ENCODE results near the gene PPME1. TPM values are rescaled to one million over a fixed set of nuclear protein-coding genes. Genes with fewer than 3 reads are reported as not detected.

The PPME1 gene
- total and polyA plus RNA-seq, 2 donors (not counting 1 experiment from before 2014, with no cell fraction given), result 11.2 to 23.6 TPM

GRCh38 chr11:74268456-74268855, 97.4 kb downstream of the PPME1 start:
- Mint-ChIP-seq H3K27ac (no peak overlapping the region), H3K4me1 (no peaks in the 10 kb centered on the region), H3K9me3 (ENCODE audit: insufficient read depth) (no peaks in the 10 kb centered on the region), H3K4me3 (no peak overlapping the region), H3K27me3 (peaks cover 47% of the 10 kb centered on the region)
- WGBS (ENCODE audit: insufficient coverage), result 69% methylated on average over 4 of the region's 4 CpGs
- ChIA-PET CTCF (interaction anchor here (3.2 kb wide), 1 partner anchor 13 kb away, joined by 14 read pairs; no protein-coding TSS in a partner anchor), POLR2A (no interaction called here)
- H3K27me3 ChIP-seq (replicated peaks in 1 of 4; ENCODE audit: control extremely low read depth in 1 of 4, control insufficient read depth in 3 of 4, insufficient read depth in 4 of 4, low read length in 3 of 4), result peaks cover 0 to 6% (median 4%) of the 10 kb centered on the region in 4 experiments
- H3K9ac ChIP-seq (ENCODE audit: low read length), result no peak overlapping the region
- H3K79me2 ChIP-seq (ENCODE audit: control insufficient read depth, insufficient read depth, low read length), result no peaks in the 10 kb centered on the region
- intact Hi-C loops (cut with micrococcal nuclease), result no loop called here
- no peak overlapping the region for H2AFZ ChIP-seq (ENCODE audit: insufficient read depth, low read depth, low read length, poor library complexity, severe bottlenecking)
- DNase-seq (no peak), ATAC-seq (ENCODE audit: low read depth) (no peak)
- H3K27ac ChIP-seq (ENCODE audit: low read length in 2 of 2), result no peak overlapping the region
- H3K36me3 ChIP-seq (replicated peaks in 1 of 2; ENCODE audit: control extremely low read depth in 1 of 2, control insufficient read depth in 1 of 2, extremely low read depth in 1 of 2, insufficient read depth in 2 of 2, low read length in 1 of 2), result no peaks in the 10 kb centered on the region
- TF ChIP-seq EZH2 (IDR thresholded peaks at IDR 0.05; ENCODE audit: borderline replicate concordance, insufficient read depth, low read depth, low read length, poor library complexity, severe bottlenecking) (no peak), CTCF (IDR thresholded peaks at IDR 0.05) (no peak)
- no peaks in the 10 kb centered on the region for H4K20me1 ChIP-seq (ENCODE audit: control insufficient read depth, insufficient read depth, low read length, poor library complexity, severe bottlenecking)
- no peak overlapping the region for H3K4me2 ChIP-seq (replicated peaks; ENCODE audit: low read depth, low read length, poor library complexity, severe bottlenecking)
- H3K4me3 ChIP-seq (ENCODE audit: control extremely low read depth in 1 of 5, extremely low read depth in 1 of 5, insufficient read depth in 1 of 5, low read depth in 2 of 5, low read length in 4 of 5), result no peak overlapping the region
- H3K9me3 ChIP-seq (ENCODE audit: control extremely low read depth in 1 of 3, control insufficient read depth in 2 of 3, insufficient read depth in 1 of 3, low read length in 2 of 3), result no peaks in the 10 kb centered on the region
- H3K4me1 ChIP-seq (ENCODE audit: control insufficient read depth in 2 of 2, insufficient read depth in 2 of 2, low read length in 2 of 2), result no peaks in the 10 kb centered on the region

GRCh38 chr11:74269161-74269811, 98.2 kb downstream of the PPME1 start:
- Histone ChIP-seq H3K9ac (ENCODE audit: low read length) (no peak overlapping the region), H3K79me2 (ENCODE audit: control insufficient read depth, insufficient read depth, low read length) (no peaks in the 10 kb centered on the region), H3K4me1 (ENCODE audit: control insufficient read depth in 2 of 2, insufficient read depth in 2 of 2, low read length in 2 of 2) (no peaks in the 10 kb centered on the region), H4K20me1 (ENCODE audit: control insufficient read depth, insufficient read depth, low read length, poor library complexity, severe bottlenecking) (no peaks in the 10 kb centered on the region), H3K4me3 (ENCODE audit: control extremely low read depth in 1 of 5, extremely low read depth in 1 of 5, insufficient read depth in 1 of 5, low read depth in 2 of 5, low read length in 4 of 5) (no peak overlapping the region), H2AFZ (ENCODE audit: insufficient read depth, low read depth, low read length, poor library complexity, severe bottlenecking) (no peak overlapping the region), H3K27ac (ENCODE audit: low read length in 2 of 2) (no peak overlapping the region), H3K27me3 (replicated peaks in 1 of 4; ENCODE audit: control extremely low read depth in 1 of 4, control insufficient read depth in 3 of 4, insufficient read depth in 4 of 4, low read length in 3 of 4) (peaks cover 0 to 6% (median 4%) of the 10 kb centered on the region in 4 experiments), H3K4me2 (replicated peaks; ENCODE audit: low read depth, low read length, poor library complexity, severe bottlenecking) (no peak overlapping the region), H3K9me3 (ENCODE audit: control extremely low read depth in 1 of 3, control insufficient read depth in 2 of 3, insufficient read depth in 1 of 3, low read length in 2 of 3) (no peaks in the 10 kb centered on the region), H3K36me3 (replicated peaks in 1 of 2; ENCODE audit: control extremely low read depth in 1 of 2, control insufficient read depth in 1 of 2, extremely low read depth in 1 of 2, insufficient read depth in 2 of 2, low read length in 1 of 2) (no peaks in the 10 kb centered on the region)
- peaks cover 50% of the 10 kb centered on the region for H3K27me3 Mint-ChIP-seq
- no peak overlapping the region for H3K27ac Mint-ChIP-seq
- intact Hi-C loops (cut with micrococcal nuclease), result no loop called here
- no peak for ATAC-seq (ENCODE audit: low read depth)
- POLR2A ChIA-PET, result no interaction called here
- no peaks in the 10 kb centered on the region for H3K4me1 Mint-ChIP-seq
- no peak for DNase-seq
- TF ChIP-seq EZH2 (IDR thresholded peaks at IDR 0.05; ENCODE audit: borderline replicate concordance, insufficient read depth, low read depth, low read length, poor library complexity, severe bottlenecking), result no peak
- no peak for TF ChIP-seq CTCF (IDR thresholded peaks at IDR 0.05)
- H3K4me3 Mint-ChIP-seq, result no peak overlapping the region
- WGBS (ENCODE audit: insufficient coverage), result 7% methylated on average over 6 of the region's 11 CpGs
- no peaks in the 10 kb centered on the region for H3K9me3 Mint-ChIP-seq (ENCODE audit: insufficient read depth)
- CTCF ChIA-PET, result interaction anchor here (3.2 kb wide), 1 partner anchor 14 kb away, joined by 14 read pairs; no protein-coding TSS in a partner anchor

Data from B cell (primary cell).